Astrocyte of the cerebellum (primary cell): Measurements from ENCODE around the gene FNIP2.
"Not testable (repeated sequence)": the region's sequence is repeated elsewhere in the genome, so short reads cannot be mapped to it uniquely, and the experiment has no call there.

Source experiments
- DNase-seq: peaks from one replicate; pipeline ENCODE4 v3.0.0-alpha.2; 2011; ENCODE audit warnings: low read depth
- H3K4me3 ChIP-seq: 2 replicates; pipeline ENCODE4 v1.5.1; 2011; ENCODE audit warnings: mild to moderate bottlenecking, low read depth, low read length, moderate library complexity
- in situ Hi-C: cut with HindIII; loops from 2 replicates; pipeline ENCODE4 v1.10.0; 2017; ENCODE audit warnings: low sequenced_read_pairs
- TF ChIP-seq, protein P1 (sequence below): IDR thresholded peaks from 2 replicates; pipeline ENCODE4 v1.5.1; 2012; ENCODE audit warnings: low read length, low read depth, moderate library complexity, mild to moderate bottlenecking; ENCODE audit errors: missing control alignments

The FNIP2 gene

DNA sequence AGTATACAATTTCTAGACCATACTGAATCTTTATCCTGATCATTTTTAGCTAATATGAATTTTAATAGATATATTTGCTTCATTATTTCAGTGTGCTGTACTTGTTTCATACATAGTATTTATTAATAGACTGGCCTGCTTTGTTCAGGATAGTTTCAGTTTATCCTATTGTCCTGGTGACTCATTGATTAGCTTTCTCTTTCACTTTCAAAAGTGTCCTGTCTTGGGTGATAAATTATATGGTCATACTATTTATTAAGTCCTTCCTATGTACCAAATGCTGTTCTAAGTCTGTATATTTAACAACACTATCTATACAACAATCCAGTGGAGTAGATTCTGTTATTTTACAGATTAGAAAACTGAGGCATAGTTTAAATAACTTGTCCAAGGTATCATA is 180.3 kb downstream of the FNIP2 start:
- TF ChIP-seq, protein P1, sequence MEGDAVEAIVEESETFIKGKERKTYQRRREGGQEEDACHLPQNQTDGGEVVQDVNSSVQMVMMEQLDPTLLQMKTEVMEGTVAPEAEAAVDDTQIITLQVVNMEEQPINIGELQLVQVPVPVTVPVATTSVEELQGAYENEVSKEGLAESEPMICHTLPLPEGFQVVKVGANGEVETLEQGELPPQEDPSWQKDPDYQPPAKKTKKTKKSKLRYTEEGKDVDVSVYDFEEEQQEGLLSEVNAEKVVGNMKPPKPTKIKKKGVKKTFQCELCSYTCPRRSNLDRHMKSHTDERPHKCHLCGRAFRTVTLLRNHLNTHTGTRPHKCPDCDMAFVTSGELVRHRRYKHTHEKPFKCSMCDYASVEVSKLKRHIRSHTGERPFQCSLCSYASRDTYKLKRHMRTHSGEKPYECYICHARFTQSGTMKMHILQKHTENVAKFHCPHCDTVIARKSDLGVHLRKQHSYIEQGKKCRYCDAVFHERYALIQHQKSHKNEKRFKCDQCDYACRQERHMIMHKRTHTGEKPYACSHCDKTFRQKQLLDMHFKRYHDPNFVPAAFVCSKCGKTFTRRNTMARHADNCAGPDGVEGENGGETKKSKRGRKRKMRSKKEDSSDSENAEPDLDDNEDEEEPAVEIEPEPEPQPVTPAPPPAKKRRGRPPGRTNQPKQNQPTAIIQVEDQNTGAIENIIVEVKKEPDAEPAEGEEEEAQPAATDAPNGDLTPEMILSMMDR, result no peak
- peak; percentile 38 for DNase-seq
- in situ Hi-C loops, result no loop called here
- no peak overlapping the region for H3K4me3 ChIP-seq

DNA sequence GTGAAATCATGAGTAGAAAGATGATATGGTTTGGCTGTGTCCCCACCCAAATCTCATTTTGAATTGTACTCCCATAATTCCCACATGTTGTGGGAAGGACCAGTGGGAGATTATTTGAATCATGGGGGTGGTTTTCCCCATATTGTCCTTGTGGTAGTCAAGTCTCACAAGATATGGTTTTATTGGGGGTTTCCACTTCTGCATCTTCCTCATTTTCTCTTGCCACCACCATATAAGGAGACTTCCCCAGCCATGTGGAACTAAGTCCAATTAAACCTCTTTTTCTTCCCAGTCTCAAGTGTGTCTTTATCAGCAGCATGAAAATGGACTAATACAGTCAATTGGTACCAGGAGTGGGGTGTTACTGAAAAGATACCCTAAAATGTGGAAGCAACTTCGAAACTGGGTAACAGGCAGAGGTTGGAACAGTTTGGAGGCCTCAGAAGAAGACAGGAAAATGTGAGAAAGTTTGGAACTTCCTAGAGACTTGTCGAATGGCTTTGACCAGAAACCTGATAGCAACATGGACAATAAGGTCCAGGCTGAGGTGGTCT is 183.5 kb downstream of the FNIP2 start:
- DNase-seq, H3K4me3 ChIP-seq, in situ Hi-C loops: not testable (repeated sequence)

DNA sequence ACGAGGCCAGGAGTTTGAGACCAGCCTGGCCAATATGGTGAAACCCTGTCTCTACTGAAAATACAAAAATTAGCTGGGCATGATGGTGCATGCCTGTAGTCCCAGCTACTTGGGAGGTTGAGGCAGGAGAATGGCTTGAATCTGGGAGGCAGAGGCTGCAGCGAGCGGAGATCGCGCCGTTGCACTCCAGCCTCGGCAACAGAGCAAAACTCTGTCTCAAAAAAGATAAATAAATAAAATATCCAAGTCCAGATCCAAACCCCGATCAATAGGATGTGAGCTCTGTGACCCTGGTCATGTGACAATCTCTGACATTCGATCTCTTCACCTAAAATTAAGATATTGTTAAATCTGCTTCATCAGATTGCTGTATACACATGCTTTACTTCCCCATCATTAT is 187.5 kb downstream of the FNIP2 start:
- H3K4me3 ChIP-seq, DNase-seq, in situ Hi-C loops: not testable (repeated sequence)

DNA sequence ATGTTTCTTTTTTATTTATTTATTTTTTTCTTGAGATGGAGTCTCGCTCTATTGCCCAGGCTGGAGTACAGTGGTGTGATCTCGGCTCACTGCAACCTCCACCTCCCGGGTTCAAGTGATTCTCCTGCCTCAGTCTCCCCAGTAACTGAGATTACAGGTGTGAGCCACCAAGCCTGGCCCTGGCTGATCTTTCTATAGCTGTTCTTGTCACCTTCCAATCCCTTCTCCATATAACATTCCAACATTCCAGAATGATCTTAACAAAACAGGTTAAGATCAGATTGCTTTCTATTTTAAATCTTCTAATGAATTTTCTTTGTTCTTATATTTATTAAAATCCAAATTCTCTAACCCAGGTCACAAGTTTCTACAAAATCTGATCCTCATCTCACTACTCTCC is 188.1 kb downstream of the FNIP2 start:
- H3K4me3 ChIP-seq, DNase-seq, in situ Hi-C loops: not testable (repeated sequence)
